Choroid plexus epithelial cell (primary cell): ENCODE data around the gene BEST4.
"Not testable (repeated sequence)": the region's sequence is repeated elsewhere in the genome, so short reads cannot be mapped to it uniquely, and the experiment has no call there.

Source experiments
- DNase-seq: peaks from one replicate; pipeline ENCODE4 v3.0.0-alpha.2; 2010; ENCODE audit warnings: low read depth
- H3K4me3 ChIP-seq: 2 replicates; pipeline ENCODE4 v1.5.1; 2011; ENCODE audit warnings: low read depth, mild to moderate bottlenecking, control low read depth, low read length, moderate library complexity
- TF ChIP-seq, protein P1 (sequence below): conservative IDR thresholded peaks from 2 replicates; pipeline ENCODE4 v1.5.1; 2011; ENCODE audit warnings: low read depth, mild to moderate bottlenecking, control low read depth, inconsistent platforms, low read length, moderate library complexity

BEST4 gene

DNA sequence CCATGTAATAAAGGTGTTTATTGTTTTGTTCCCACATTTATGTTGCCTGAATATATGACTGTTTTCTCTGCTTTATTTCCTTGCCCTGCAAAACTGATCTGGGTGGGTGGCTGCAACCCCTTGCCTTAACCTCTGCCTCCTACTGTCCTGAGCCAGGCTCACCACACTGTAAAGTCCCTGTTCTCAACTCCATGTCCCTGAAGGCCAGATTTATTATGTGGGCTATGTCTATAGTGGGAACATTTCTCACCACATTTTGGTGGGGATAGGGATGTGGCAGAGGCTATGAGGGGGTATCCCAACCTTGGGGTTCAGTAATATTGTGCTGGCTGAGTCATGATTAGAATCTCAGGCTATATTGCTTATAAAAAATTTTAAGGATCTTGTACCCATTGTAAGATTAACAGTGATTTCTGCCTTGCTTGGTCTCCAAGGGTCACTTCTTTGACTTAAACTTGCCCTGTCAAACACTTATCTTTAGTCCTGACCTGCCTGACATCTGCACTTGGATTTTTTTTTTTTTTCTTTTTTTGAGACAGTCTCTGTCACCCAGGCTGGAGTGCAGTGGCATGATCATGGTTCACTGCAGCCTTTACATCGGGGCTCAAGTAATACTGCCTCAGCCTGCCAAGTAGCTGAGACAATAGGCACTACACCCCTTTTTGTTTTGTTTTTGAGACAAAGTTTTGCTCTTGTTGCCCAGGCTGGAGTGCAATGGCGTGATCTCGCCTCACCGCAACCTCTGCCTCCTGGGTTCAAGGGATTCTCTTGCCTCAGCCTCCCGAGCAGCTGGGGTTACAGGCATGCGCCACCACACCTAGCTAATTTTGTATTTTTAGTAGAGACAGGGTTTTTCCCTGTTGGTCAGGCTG, 9.0 kb downstream of the BEST4 start:
- TF ChIP-seq, protein P1, sequence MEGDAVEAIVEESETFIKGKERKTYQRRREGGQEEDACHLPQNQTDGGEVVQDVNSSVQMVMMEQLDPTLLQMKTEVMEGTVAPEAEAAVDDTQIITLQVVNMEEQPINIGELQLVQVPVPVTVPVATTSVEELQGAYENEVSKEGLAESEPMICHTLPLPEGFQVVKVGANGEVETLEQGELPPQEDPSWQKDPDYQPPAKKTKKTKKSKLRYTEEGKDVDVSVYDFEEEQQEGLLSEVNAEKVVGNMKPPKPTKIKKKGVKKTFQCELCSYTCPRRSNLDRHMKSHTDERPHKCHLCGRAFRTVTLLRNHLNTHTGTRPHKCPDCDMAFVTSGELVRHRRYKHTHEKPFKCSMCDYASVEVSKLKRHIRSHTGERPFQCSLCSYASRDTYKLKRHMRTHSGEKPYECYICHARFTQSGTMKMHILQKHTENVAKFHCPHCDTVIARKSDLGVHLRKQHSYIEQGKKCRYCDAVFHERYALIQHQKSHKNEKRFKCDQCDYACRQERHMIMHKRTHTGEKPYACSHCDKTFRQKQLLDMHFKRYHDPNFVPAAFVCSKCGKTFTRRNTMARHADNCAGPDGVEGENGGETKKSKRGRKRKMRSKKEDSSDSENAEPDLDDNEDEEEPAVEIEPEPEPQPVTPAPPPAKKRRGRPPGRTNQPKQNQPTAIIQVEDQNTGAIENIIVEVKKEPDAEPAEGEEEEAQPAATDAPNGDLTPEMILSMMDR: no peak
- DNase-seq: no peak
- H3K4me3 ChIP-seq: no peak overlapping the region

DNA sequence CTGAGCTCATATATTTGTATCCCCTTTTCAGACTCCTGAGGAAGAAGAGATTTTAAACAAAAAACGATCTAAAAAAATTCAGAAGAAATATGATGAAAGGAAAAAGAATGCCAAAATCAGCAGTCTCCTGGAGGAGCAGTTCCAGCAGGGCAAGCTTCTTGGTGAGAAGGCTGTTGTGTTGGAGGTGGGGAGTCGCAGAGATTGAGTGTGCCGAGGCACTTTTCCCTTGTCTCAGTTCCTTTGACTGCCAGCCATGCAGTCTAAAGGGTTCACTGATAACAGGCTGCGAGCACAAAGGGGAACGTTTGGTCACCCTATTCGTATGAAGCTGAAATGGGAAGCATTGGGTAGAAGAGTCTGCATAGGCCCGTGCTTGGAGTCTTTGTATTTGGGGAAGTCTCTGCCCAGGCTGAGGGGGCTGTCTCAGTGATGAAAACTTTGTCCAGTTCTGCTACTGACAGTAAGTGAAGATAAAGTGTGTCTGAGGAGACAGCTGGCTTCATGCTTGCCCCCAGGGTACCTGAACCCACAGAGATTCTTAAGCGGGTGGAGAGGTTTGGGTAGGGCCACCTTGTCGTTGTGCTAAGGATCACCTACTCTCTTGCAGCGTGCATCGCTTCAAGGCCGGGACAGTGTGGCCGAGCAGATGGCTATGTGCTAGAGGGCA, 9.9 kb downstream of the BEST4 start:
- peak overlapping the region; percentile 98 for H3K4me3 ChIP-seq
- DNase-seq: no peak
- TF ChIP-seq, protein P1: no peak

DNA sequence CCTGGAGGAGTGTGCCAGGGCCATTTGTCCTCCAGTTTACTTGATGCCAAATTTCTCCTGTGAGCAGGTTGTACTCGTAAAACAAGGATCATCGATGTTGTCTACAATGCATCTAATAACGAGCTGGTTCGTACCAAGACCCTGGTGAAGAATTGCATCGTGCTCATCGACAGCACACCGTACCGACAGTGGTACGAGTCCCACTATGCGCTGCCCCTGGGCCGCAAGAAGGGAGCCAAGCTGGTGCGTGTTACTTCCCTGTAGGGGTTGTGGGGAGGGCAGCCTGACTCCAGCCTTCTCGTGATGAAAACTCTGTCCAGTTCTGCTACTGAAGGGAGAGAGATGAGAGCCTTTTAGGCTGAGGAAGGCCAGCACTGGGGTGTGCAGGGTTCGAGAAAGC, 10.4 kb downstream of the BEST4 start:
- DNase-seq: no peak
- TF ChIP-seq, protein P1: no peak
- H3K4me3 ChIP-seq: peak overlapping the region; percentile 98

DNA sequence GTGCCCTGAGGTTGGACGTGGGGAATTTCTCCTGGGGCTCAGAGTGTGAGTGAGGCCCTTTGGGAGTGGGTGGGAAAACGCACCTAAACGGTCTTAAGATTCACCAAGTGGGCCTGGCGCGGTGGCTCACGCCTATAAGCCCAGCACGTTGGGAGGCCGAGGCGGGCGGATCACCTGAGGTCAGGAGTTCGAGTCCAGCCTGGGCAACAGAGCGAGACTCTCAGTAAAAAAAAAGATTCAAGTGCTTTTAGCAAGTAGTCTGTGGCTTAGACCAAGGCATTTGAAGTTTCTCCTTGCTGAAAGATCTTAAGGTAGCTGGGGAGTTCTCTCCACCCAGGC, 11.3 kb downstream of the BEST4 start:
- TF ChIP-seq, protein P1: no peak
- no peak for DNase-seq
- peak overlapping the region; percentile 98 for H3K4me3 ChIP-seq

DNA sequence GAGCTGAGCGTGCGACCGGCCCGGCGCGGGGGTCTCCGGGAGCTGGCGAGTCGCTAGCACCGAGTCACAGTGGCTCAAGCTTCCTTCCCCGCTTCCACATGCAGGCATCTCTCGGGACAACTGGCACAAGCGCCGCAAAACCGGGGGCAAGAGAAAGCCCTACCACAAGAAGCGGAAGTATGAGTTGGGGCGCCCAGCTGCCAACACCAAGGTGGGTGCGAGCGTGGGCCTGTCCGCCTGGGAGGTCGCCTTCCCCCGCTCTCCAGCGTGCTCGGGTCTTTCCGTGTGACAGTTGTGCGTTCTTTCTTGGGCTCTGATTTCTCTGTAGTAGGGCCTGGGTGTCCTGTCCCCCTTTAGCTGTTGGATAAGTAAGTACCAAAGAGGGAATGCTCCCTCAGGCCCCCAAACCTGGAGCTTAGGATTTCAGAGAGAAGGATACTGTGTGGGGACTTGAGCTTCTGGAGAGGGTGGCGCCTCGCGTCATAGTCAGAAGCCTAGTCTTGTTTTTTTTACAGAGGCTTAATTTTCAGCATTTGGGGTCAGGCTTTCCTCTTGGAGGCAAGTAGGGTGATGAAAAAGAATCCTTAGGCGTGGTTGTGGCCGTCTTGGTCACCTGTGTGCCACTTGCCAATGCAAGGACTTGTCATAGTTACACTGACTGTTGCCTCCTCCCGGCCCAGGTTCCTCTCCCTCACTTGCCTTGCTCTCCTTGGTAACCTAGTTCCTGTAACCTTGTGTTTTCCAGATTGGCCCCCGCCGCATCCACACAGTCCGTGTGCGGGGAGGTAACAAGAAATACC, 11.8 kb downstream of the BEST4 start:
- TF ChIP-seq, protein P1: no peak
- H3K4me3 ChIP-seq: peak overlapping the region; percentile 98
- DNase-seq: peak; percentile 37

DNA sequence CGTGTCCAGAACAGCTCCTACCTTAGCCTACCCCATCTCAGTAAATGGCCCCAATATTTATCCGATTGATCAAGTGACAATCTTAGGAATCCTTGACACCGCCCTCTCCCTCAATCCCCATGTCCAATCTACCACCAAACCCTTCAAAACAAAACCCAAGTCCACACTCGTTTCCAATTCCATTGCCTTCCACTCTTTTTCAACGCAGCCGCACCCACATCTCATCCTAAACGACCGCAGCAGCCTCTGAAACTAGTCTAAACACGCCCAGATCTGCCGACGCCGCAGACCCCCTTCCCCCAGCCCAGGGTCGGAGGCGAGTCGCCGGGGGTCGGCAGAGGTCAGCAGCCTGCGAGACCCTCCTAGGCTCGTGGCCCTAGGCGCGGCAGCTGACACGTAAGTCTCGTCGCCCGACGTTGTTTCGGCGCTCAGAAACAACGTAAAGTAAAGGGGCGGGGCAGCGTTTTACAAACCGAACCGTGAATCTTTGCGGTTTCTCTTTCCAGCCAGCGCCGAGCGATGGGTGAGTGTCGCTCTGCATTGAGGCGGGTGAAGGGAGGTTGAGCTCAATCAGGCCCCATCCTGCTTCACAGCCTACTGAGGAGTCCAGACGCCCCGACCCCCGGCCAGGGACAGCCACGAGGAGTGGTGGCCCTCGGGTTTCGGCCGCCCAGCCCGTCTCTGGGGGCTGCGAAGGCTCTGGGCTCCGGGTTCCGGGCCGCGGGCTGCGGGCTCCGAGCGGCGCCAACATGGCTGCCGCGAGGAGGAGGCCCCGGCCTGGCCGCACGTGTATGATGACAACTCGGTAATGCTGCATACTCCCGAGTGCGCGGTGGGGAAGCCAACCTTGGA, 12.7 kb downstream of the BEST4 start, which contains the start of gene RPS8:
TSS of gene RPS8 (plus strand) at position 463 of the 852 bp plus-strand sequence. CDS start at position 520, 57 bp downstream.
- TF ChIP-seq, protein P1: no peak

DNA sequence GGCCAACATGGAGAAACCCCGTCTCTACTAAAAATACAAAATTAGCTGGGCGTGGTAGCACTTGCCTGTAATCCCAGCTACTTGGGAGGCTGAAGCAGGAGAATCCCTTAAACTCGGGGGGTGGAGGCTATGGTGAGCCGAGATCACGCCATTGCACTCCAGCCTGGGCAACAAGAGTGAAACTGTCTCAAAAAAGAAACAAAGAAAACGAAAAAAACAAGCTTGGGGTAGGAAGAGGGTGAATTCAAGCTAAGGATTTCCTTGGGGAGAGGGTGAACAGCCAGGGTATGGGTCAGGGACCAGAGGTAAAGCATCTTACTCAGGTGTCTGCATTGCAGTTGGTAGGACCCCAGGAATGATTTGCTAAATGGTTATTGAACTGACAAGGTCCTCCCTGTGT, 21.5 kb downstream of the BEST4 start:
- DNase-seq, H3K4me3 ChIP-seq: not testable (repeated sequence)

More for the DNA sequence above, 12.7 kb downstream of the BEST4 start, which contains the start of gene RPS8:
- H3K4me3 ChIP-seq: peak within 1 kb of the TSS; percentile 98
- peak; percentile 96 for DNase-seq
